HG03460 (cell line): ENCODE results near the gene INPP5A.
A peak's percentile ranks its signal among the peaks of the same experiment; 100 is the strongest.
"Not testable (repeated sequence)": the region's sequence is repeated elsewhere in the genome, so short reads cannot be mapped to it uniquely, and the experiment has no call there.

Experiments
- ATAC-seq: cut with Tn5 transposase; IDR thresholded peaks from one replicate; pipeline ENCODE4 v1.9.1; 2021; ENCODE audit not compliant: unreplicated experiment

Gene INPP5A

GRCh38 chr10:132546567-132547420 lies 9.2 kb downstream of the INPP5A start:
- no peak for ATAC-seq

- ATAC-seq: no peak
Observed at GRCh38 chr10:132547421-132547861, 9.9 kb downstream of the INPP5A start.

GRCh38 chr10:132548106-132548823 lies 10.7 kb downstream of the INPP5A start:
- no peak for ATAC-seq

- ATAC-seq: no peak
Observed at GRCh38 chr10:132548869-132549268, 11.3 kb downstream of the INPP5A start.

- ATAC-seq: no peak
Observed at GRCh38 chr10:132549371-132549770, 11.8 kb downstream of the INPP5A start.

GRCh38 chr10:132550366-132551092 lies 12.9 kb downstream of the INPP5A start:
- ATAC-seq: no peak

- ATAC-seq: peak; percentile 63
Observed at GRCh38 chr10:132551093-132551807, 13.7 kb downstream of the INPP5A start.

GRCh38 chr10:132551808-132552130 lies 14.2 kb downstream of the INPP5A start:
- ATAC-seq: peak; percentile 9

- ATAC-seq: not testable (repeated sequence)
Observed at GRCh38 chr10:132552635-132553034, 15.0 kb downstream of the INPP5A start.

- ATAC-seq: not testable (repeated sequence)
Observed at GRCh38 chr10:132553568-132553967, 16.0 kb downstream of the INPP5A start.

- no peak for ATAC-seq
Observed at GRCh38 chr10:132554053-132554990, 16.7 kb downstream of the INPP5A start.

GRCh38 chr10:132554991-132555647 lies 17.5 kb downstream of the INPP5A start:
- ATAC-seq: no peak

- ATAC-seq: no peak
Observed at GRCh38 chr10:132555648-132556575, 18.3 kb downstream of the INPP5A start.

GRCh38 chr10:132556994-132557441 lies 19.4 kb downstream of the INPP5A start:
- no peak for ATAC-seq

GRCh38 chr10:132557696-132558515 lies 20.3 kb downstream of the INPP5A start:
- no peak for ATAC-seq

GRCh38 chr10:132558516-132559413 lies 21.2 kb downstream of the INPP5A start:
- no peak for ATAC-seq
